ENCODE results near the gene CCDC188. TPM values are rescaled to one million over a fixed set of nuclear protein-coding genes. Genes with fewer than 3 reads are reported as not detected.
A peak's percentile ranks its signal among the peaks of the same experiment; 100 is the strongest.

Gene CCDC188
- total RNA-seq, 1 experiment from 2014 or later: not detected

DNA sequence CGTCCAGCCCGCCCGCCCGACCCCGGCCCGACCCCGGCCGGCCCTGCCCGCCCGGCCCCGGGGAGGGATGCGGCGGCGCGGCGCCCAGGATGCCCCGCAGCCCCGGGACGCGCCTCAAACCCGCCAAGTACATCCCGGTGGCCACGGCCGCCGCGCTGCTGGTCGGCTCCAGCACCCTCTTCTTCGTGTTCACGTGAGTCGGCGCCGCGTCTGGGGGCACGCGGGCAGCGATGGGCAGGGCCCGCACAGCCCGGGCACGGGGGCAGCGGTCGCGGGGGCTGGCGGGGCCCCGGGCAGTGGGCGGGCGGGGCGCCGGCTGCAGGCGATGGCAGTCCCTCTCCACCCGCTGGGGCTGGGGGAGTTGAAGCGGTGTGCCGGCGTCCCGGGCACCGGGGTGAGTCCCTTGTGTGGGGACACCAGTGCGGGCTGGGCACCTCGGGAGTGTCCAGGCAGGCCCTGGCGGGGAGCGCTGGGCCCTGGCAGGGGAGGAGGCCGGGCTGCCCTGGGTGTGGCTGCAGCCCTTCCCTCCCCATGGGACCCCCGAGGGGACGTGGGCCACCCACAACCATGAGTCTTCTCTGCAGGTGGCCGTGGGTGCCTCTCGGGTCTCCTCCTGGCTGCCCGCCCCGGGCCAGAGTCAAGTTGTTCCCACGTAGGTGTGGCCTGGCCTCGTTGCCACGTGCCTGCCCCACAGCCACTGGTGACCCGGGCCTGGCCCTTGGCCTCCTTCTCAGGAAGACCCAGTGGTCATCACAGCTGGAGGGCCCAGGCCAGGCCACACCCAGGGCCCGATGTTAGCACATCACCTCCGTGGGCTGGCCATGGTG, 18.8 kb downstream of the CCDC188 start:
- H3K9me3 ChIP-seq (ENCODE audit: control insufficient read depth, low read depth, low read length): no peaks in the 10 kb centered on the region
- H2AFZ ChIP-seq (ENCODE audit: low read length): no peak overlapping the region
- no peaks in the 10 kb centered on the region; the same call in 1 of the 2 replicates for H3K27me3 Mint-ChIP-seq (ENCODE audit: low read depth)
- no peak overlapping the region for H4K91ac ChIP-seq (ENCODE audit: insufficient read length, low read depth, low read length)
- H3K9ac ChIP-seq (ENCODE audit: extremely low read depth, insufficient read length, low read length): peak overlapping the region; percentile 6
- no peaks in the 10 kb centered on the region for H3K79me1 ChIP-seq (ENCODE audit: insufficient read depth, low read depth, low read length, poor library complexity, severe bottlenecking)
- H3K4me2 ChIP-seq (ENCODE audit: insufficient read depth, insufficient read length, low read length): peak overlapping the region; percentile 30
- H2BK15ac ChIP-seq (ENCODE audit: low read depth, low read length): no peak overlapping the region
- no peak overlapping the region for H3K27ac Mint-ChIP-seq
- no peaks in the 10 kb centered on the region; the same call in 1 of the 2 replicates for H3K79me2 ChIP-seq (ENCODE audit: insufficient read depth, low read length)
- H3K4me1 Mint-ChIP-seq: peaks cover 8% of the 10 kb centered on the region in 2 experiments
- peaks cover 5% of the 10 kb centered on the region for H4K20me1 ChIP-seq (ENCODE audit: control insufficient read depth, insufficient read depth, insufficient read length)
- H4K8ac ChIP-seq (replicated peaks; ENCODE audit: insufficient read length, low read depth, low read length): no peak overlapping the region
- H3K14ac ChIP-seq (ENCODE audit: insufficient read depth, low read length): peak overlapping the region; percentile 51; the same call in 1 of the 2 replicates
- no peak overlapping the region for H3T11ph ChIP-seq (ENCODE audit: low read length)
- no peak overlapping the region for H2BK12ac ChIP-seq (ENCODE audit: insufficient read length, low read depth, low read length)
- H3K23ac ChIP-seq (ENCODE audit: insufficient read length, low read depth, low read length): no peak overlapping the region
- no peak overlapping the region for H2BK20ac ChIP-seq (ENCODE audit: low read depth, low read length, poor library complexity, severe bottlenecking)
- no peaks in the 10 kb centered on the region for H3K9me3 Mint-ChIP-seq
- H3K23me2 ChIP-seq (ENCODE audit: insufficient read length, low read depth, low read length, poor library complexity, severe bottlenecking): peaks cover 4% of the 10 kb centered on the region
- no peak overlapping the region for H2BK120ac ChIP-seq (ENCODE audit: low read depth, low read length, poor library complexity, severe bottlenecking)
- H3K56ac ChIP-seq (ENCODE audit: insufficient read length, low read depth, low read length): no peak overlapping the region
- H4K5ac ChIP-seq (ENCODE audit: insufficient read length, low read depth, low read length): no peak overlapping the region
- WGBS (ENCODE audit: extremely low coverage, insufficient read length, low lambda C conversion rate): no CpG with 5 or more reads among the region's 72 CpGs
- H3K36me3 Mint-ChIP-seq (ENCODE audit: insufficient read depth in 1 of 3, low read depth in 3 of 3): peaks cover 4 to 12% (median 10%) of the 10 kb centered on the region in 3 experiments; a peak in 6 of 7 replicates
- peak overlapping the region; percentile 60 to 78 for H3K4me3 Mint-ChIP-seq
- H3K4ac ChIP-seq (ENCODE audit: low read depth, low read length): no peak overlapping the region
- no peak for DNase-seq
- no peaks in the 10 kb centered on the region for H3K4me1 ChIP-seq (ENCODE audit: insufficient read depth, low read length)
- H3K27ac ChIP-seq (ENCODE audit: insufficient read length, low read depth, low read length): no peak overlapping the region
- no peak overlapping the region for H2AK5ac ChIP-seq (ENCODE audit: insufficient read length, low read length)
- H2BK5ac ChIP-seq (ENCODE audit: insufficient read length, low read length): no peak overlapping the region
- TF ChIP-seq, protein P1, sequence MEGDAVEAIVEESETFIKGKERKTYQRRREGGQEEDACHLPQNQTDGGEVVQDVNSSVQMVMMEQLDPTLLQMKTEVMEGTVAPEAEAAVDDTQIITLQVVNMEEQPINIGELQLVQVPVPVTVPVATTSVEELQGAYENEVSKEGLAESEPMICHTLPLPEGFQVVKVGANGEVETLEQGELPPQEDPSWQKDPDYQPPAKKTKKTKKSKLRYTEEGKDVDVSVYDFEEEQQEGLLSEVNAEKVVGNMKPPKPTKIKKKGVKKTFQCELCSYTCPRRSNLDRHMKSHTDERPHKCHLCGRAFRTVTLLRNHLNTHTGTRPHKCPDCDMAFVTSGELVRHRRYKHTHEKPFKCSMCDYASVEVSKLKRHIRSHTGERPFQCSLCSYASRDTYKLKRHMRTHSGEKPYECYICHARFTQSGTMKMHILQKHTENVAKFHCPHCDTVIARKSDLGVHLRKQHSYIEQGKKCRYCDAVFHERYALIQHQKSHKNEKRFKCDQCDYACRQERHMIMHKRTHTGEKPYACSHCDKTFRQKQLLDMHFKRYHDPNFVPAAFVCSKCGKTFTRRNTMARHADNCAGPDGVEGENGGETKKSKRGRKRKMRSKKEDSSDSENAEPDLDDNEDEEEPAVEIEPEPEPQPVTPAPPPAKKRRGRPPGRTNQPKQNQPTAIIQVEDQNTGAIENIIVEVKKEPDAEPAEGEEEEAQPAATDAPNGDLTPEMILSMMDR (conservative IDR thresholded peaks at IDR 0.05): no peak
- no peaks in the 10 kb centered on the region for H3K27me3 ChIP-seq (ENCODE audit: insufficient read depth, low read length)
- H3K18ac ChIP-seq (ENCODE audit: insufficient read length, low read depth, low read length): no peak overlapping the region

Data from H9 (cell line).